Lower leg skin (tissue), 3 donors: ENCODE results near the gene CCR4.
"Not testable (repeated sequence)": the region's sequence is repeated elsewhere in the genome, so short reads cannot be mapped to it uniquely, and the experiment has no call there.

ENCODE experiments used
- CTCF ChIP-seq, 3 donors: fragments of 450-650 bp; IDR thresholded peaks; one replicate each; pipeline ENCODE4 v1.5.1; 2016; ENCODE audit warnings: antibody characterized with exemption in 3 of 3, mild to moderate bottlenecking in 3 of 3, moderate library complexity in 2 of 3
- POLR2A ChIP-seq, 2 donors: fragments of 450-650 bp; IDR thresholded peaks; one replicate each; pipeline ENCODE4 v1.6.1; 2016 to 2017; ENCODE audit warnings: antibody characterized with exemption in 2 of 2, mild to moderate bottlenecking in 1 of 2, moderate library complexity in 1 of 2

- not testable (repeated sequence) for TF ChIP-seq CTCF, POLR2A (IDR thresholded peaks at IDR 0.05)
These were observed 14.3 kb downstream of the CCR4 start for GRCh38 chr3:32965617-32966213.
